Naive thymus-derived CD4-positive, alpha-beta T cell (primary cell): ENCODE measurements around the gene RCSD1. TPM values are rescaled to one million over a fixed set of nuclear protein-coding genes. Genes with fewer than 3 reads are reported as not detected.
A peak's percentile ranks its signal among the peaks of the same experiment; 100 is the strongest.
"Not testable (repeated sequence)": the region's sequence is repeated elsewhere in the genome, so short reads cannot be mapped to it uniquely, and the experiment has no call there.

Source experiments
- ATAC-seq: fragments of 150-1000 bp; cut with Tn5 transposase; 2 replicates; pipeline ENCODE4 v1.10.0; 2021; ENCODE audit warnings: mild to moderate bottlenecking, moderate library complexity
- CTCF ChIA-PET: fragments of 350-600 bp; sonication (Branson Sonifier 250); formaldehyde crosslinking; loops from one replicate; lab custom pipeline; 2021; ENCODE audit warnings: antibody characterized with exemption; lab: Charles Lee
- POLR2A ChIA-PET: fragments of 350-600 bp; sonication (Branson Sonifier 250); formaldehyde crosslinking; loops from one replicate; lab custom pipeline; 2021; ENCODE audit warnings: antibody characterized with exemption, inconsistent platforms; lab: Charles Lee
- DNase-seq, 9 donors: peaks; one replicate each; pipeline versions ENCODE4 v3.0.0 to v3.0.0-alpha.2; 2020 to 2022; ENCODE audit warnings: mixed read lengths in 1 of 9
- H3K27ac ChIP-seq: one replicate; pipeline ENCODE4 v1.7.0; 2013; ENCODE audit warnings: mild to moderate bottlenecking, low read depth, low read length, moderate library complexity
- H3K27me3 ChIP-seq, 2 donors: one replicate each; pipeline ENCODE4 v1.7.0; 2013; ENCODE audit warnings: low read length in 2 of 2, mild to moderate bottlenecking in 2 of 2, moderate library complexity in 2 of 2; ENCODE audit not compliant: control insufficient read depth in 2 of 2, insufficient read depth in 2 of 2
- H3K36me3 ChIP-seq, 3 experiments: 1 replicate in 2 of 3; 2 replicates in 1 of 3; pipeline ENCODE4 v1.7.0; 2013; ENCODE audit warnings: low read length in 3 of 3, mild to moderate bottlenecking in 3 of 3, moderate library complexity in 1 of 3; ENCODE audit not compliant: insufficient read depth in 3 of 3, control insufficient read depth in 2 of 3
- H3K4me1 ChIP-seq, 2 donors: one replicate each; pipeline ENCODE4 v1.7.0; 2013; ENCODE audit warnings: low read length in 2 of 2, mild to moderate bottlenecking in 2 of 2, moderate library complexity in 1 of 2; ENCODE audit not compliant: control insufficient read depth in 2 of 2, insufficient read depth in 2 of 2
- H3K4me3 ChIP-seq: 2 replicates; pipeline ENCODE4 v1.7.0; 2013; ENCODE audit warnings: mild to moderate bottlenecking, low read length
- H3K9me3 ChIP-seq, 3 experiments: 1 replicate in 2 of 3; 2 replicates in 1 of 3; pipeline ENCODE4 v1.7.0; 2013; ENCODE audit warnings: low read length in 3 of 3; ENCODE audit not compliant: control insufficient read depth in 2 of 3
- H3K27ac Mint-ChIP-seq, 9 donors: one replicate each; pipeline ENCODE4 v1.8.0; 2020 to 2022; ENCODE audit warnings: mixed read lengths in 9 of 9, mild to moderate bottlenecking in 8 of 9, moderate library complexity in 5 of 9, inconsistent platforms in 2 of 9
- H3K27me3 Mint-ChIP-seq, 5 donors: one replicate each; pipeline ENCODE4 v1.8.0; 2021 to 2022; ENCODE audit warnings: mixed read lengths in 5 of 5, mild to moderate bottlenecking in 1 of 5
- H3K36me3 Mint-ChIP-seq, 5 donors: one replicate each; pipeline ENCODE4 v1.8.0; 2020 to 2022; ENCODE audit warnings: mixed read lengths in 5 of 5, mild to moderate bottlenecking in 3 of 5, inconsistent platforms in 1 of 5
- H3K4me1 Mint-ChIP-seq, 7 donors: one replicate each; pipeline ENCODE4 v1.8.0; 2020 to 2022; ENCODE audit warnings: mixed read lengths in 7 of 7, mild to moderate bottlenecking in 3 of 7, inconsistent platforms in 1 of 7
- H3K4me3 Mint-ChIP-seq, 10 donors: one replicate each; pipeline ENCODE4 v1.8.0; 2020 to 2022; ENCODE audit warnings: mild to moderate bottlenecking in 10 of 10, mixed read lengths in 10 of 10, moderate library complexity in 6 of 10, inconsistent platforms in 2 of 10
- H3K9me3 Mint-ChIP-seq, 11 donors: one replicate each; pipeline ENCODE4 v1.8.0; 2020 to 2022; ENCODE audit warnings: mixed read lengths in 11 of 11, mild to moderate bottlenecking in 4 of 11, inconsistent platforms in 1 of 11, moderate library complexity in 1 of 11
- intact Hi-C, 2 donors: fragments of 100-400 bp; cut with micrococcal nuclease; formaldehyde crosslinking; loops; one replicate each; pipeline ENCODE4 v1.15.1; 2023
- polyA plus RNA-seq, 2 donors: library from polyadenylated mRNA; unstranded; fragments of 300-500 nt; fragmentation: Illumina TruSeq; gene quantifications; one replicate each; pipeline ENCODE4 v1.2.3, GENCODE V29; 2021
- total RNA-seq, 6 experiments: library from RNA in 5 of 6; stranded (reverse) in 5 of 6; gene quantifications; 1 replicate in 5 of 6; 2 replicates in 1 of 6; pipeline ENCODE4 v1.2.3 and lab custom pipeline; 2021 to 2026

RCSD1 gene
- total and polyA plus RNA-seq, 7 experiments from 2014 or later = 75.0 to 153 (median 135) TPM

DNA sequence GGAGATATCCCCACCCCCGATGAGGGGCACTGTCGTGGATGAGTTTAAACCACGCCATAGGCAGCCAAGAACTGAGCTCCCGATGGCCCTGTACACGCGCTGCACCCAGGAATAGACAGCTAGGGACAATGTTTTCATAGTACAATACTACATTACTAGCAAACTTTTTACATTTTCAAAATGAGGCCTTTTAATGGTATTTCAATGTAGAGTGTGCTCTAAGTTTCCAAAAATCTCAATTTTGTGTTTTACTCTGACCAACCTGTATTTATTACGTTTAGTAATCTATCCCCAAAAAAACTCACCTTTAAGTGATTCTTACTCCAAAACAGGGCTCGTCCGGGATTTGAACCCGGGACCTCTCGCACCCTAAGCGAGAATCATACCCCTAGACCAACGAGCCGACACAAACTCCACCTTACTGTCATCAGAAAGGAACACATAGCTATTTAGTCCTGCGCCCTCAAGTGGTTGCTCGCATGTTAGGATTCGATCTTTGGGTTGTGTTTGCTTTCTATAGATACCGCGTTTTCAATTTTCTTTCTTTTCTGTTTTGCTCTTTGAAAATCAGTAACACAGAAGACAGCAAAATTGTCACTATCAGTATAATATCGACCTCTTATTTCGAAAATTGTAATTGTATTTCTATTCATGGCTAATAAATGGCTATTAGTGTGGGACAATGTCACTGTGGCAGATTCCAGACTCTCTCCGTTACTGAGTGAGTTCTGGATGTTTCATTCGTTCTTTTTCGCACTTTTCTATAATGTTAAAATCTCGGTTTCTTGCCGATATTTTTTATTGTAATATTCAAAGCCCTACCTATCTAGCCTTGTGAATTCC, 85.3 kb downstream of the RCSD1 start:
- ChIA-PET POLR2A (interaction anchor here (0.6 to 2.4 kb wide), 15 partner anchors 8 to 496 kb away, joined by 3 to 12 read pairs (median 5); partner anchors contain the start of genes CD247, CREG1 and DCAF6), CTCF (interaction anchor here (0.6 to 3.2 kb wide), 12 partner anchors 11 to 220 kb away, joined by 3 to 17 read pairs (median 6); partner anchors contain the start of gene CREG1)
- H3K4me1 Mint-ChIP-seq = peaks cover 26 to 53% (median 45%) of the 10 kb centered on the region in 7 donors
- H3K27ac ChIP-seq = peak overlapping the region; percentile 48
- no peaks in the 10 kb centered on the region for H3K9me3 ChIP-seq
- H3K4me1 ChIP-seq = peaks cover 4 to 13% of the 10 kb centered on the region in 2 donors
- intact Hi-C loops = loop anchor here (1.0 to 10.0 kb wide), 17 partner anchors 47 to 1989 kb away; partner anchors contain the start of genes DCAF6 (in 2 of the 2), POU2F1 (in 2 of the 2), CREG1 (in 1 of the 2) and GPA33 (in 1 of the 2)
- peaks cover 0 to 7% (median 0%) of the 10 kb centered on the region in 5 donors for H3K36me3 Mint-ChIP-seq
- ATAC-seq (peak; percentile 81), DNase-seq (peak; percentile 66 to 91 (median 89))
- peaks cover 0 to 19% (median 0%) of the 10 kb centered on the region in 11 donors for H3K9me3 Mint-ChIP-seq
- peaks cover 0 to 16% (median 0%) of the 10 kb centered on the region in 5 donors for H3K27me3 Mint-ChIP-seq
- peak overlapping the region; percentile 87 to 100 (median 98) for H3K27ac Mint-ChIP-seq
- no peaks in the 10 kb centered on the region for H3K36me3 ChIP-seq
- H3K4me3 Mint-ChIP-seq = peak overlapping the region; percentile 89 to 98 (median 93)
- H3K4me3 ChIP-seq = peak overlapping the region; percentile 88
- no peaks in the 10 kb centered on the region for H3K27me3 ChIP-seq

DNA sequence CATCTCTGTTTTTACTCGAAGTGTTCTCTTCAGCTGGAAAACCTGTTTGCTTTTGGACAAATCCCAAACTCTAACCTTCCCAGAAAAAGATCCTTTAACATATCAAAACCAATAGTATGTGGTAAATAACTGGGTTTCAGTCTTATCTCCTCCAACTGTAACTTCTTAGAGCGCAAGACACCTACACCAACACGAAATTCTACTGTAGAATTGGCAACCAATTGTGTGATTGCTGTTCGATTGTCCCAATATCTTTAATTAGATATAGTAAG, 85.9 kb downstream of the RCSD1 start:
- peaks cover 0 to 16% (median 0%) of the 10 kb centered on the region in 5 donors for H3K27me3 Mint-ChIP-seq
- no peaks in the 10 kb centered on the region for H3K9me3 ChIP-seq
- H3K4me1 ChIP-seq = peaks cover 4 to 13% of the 10 kb centered on the region in 2 donors
- H3K4me3 Mint-ChIP-seq = peak overlapping the region; percentile 89 to 98 (median 93)
- peak overlapping the region; percentile 48 for H3K27ac ChIP-seq
- H3K36me3 ChIP-seq = no peaks in the 10 kb centered on the region
- intact Hi-C loops = loop anchor here (1.0 to 10.0 kb wide), 17 partner anchors 47 to 1989 kb away; partner anchors contain the start of genes DCAF6 (in 2 of the 2), POU2F1 (in 2 of the 2), CREG1 (in 1 of the 2) and GPA33 (in 1 of the 2)
- ATAC-seq (no peak), DNase-seq (peak in 1 of 9 donors; percentile 10)
- H3K4me1 Mint-ChIP-seq = peaks cover 30 to 59% (median 51%) of the 10 kb centered on the region in 7 donors
- peak overlapping the region; percentile 87 to 100 (median 98) for H3K27ac Mint-ChIP-seq
- no peaks in the 10 kb centered on the region for H3K27me3 ChIP-seq
- H3K9me3 Mint-ChIP-seq = peaks cover 0 to 19% (median 0%) of the 10 kb centered on the region in 11 donors
- ChIA-PET CTCF (interaction anchor here (1.3 to 2.2 kb wide), 3 partner anchors 79 to 116 kb away, joined by 5 to 12 read pairs (median 7); no protein-coding TSS in a partner anchor), POLR2A (interaction anchor here (0.6 to 2.4 kb wide), 8 partner anchors 8 to 840 kb away, joined by 3 to 12 read pairs (median 6); partner anchors contain the start of genes CREG1, DCAF6 and TADA1)
- peak overlapping the region; percentile 88 for H3K4me3 ChIP-seq
- peaks cover 0 to 7% (median 0%) of the 10 kb centered on the region in 5 donors for H3K36me3 Mint-ChIP-seq

DNA sequence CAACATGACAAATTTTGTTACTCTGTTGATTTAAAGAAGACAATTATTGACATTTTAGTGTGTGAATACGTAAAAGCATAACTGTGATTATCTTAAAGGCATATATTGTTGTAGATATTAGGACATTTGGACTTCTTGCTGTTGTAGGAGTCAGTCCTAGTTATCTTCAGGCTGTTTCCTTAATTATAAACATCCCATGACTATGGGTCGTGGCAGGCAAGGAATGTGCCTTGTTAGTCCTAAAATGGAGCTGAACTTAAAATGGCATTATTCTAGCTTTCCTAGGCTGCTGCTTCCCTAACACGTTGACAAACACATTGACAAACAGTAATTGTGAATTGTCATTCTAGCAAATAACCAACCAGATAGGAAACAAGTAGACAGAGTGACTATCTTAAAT, 87.3 kb downstream of the RCSD1 start:
- Mint-ChIP-seq H3K27ac (peak overlapping the region in 4 of 9 donors; percentile 32 to 54 (median 34)), H3K27me3 (peaks cover 0 to 15% (median 0%) of the 10 kb centered on the region in 5 donors), H3K4me3 (peak overlapping the region in 9 of 10 donors; percentile 52 to 93 (median 89)), H3K4me1 (peaks cover 37 to 68% (median 58%) of the 10 kb centered on the region in 7 donors), H3K36me3 (peaks cover 0 to 7% (median 0%) of the 10 kb centered on the region in 5 donors), H3K9me3 (peaks cover 0 to 19% (median 0%) of the 10 kb centered on the region in 11 donors)
- Histone ChIP-seq H3K4me1 (peaks cover 4 to 13% of the 10 kb centered on the region in 2 donors), H3K4me3 (no peak overlapping the region), H3K36me3 (peaks cover 0 to 4% (median 0%) of the 10 kb centered on the region in 3 experiments), H3K27ac (no peak overlapping the region), H3K9me3 (no peaks in the 10 kb centered on the region), H3K27me3 (no peaks in the 10 kb centered on the region)
- DNase-seq (no peak), ATAC-seq (no peak)
- ChIA-PET POLR2A (no interaction called here), CTCF (no interaction called here)
- intact Hi-C loops = loop anchor here (5.0 to 10.0 kb wide), 6 partner anchors 260 to 1987 kb away; partner anchors contain the start of genes GPA33 (in 1 of the 2), SLC19A2 (in 1 of the 2) and STYXL2 (in 1 of the 2)

DNA sequence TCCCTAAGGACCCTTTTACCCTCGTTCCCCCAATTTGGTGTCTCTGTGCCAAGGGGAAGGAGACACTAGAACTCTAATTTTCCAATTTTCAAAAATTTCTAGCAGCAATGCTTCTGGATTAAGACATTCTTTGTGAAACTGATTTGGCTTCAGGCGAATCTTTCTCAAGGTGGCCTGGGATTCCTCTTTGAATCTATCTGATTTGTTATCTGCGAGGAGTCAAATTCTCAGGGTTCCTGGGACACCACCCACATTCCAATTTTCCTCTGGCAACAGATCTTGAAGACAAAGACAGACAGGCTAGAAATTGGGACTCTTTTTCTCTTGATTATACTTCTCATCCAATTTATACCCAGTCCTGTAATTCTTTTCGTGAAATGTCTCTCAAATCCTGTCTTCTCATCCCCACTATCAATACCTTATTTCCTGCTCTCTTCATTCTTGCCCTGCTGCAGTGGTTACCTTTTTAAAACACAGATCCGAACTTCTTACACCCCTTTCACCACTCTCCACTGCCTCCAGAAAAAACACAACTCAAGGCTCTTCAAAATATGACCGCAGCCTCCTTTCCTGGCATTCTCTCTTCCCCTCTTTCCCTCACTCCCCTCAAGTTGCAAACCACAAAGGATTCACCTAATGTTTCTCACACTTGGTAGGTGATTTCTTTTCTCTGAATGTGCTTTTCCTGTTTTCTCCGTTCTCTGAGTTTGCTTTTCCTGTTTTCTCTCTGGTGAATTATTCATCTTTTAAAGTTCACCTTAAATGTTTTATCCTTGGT, 89.1 kb downstream of the RCSD1 start:
- Histone ChIP-seq H3K4me3 (no peak overlapping the region), H3K36me3 (peaks cover 0 to 4% (median 0%) of the 10 kb centered on the region in 3 experiments), H3K27me3 (no peaks in the 10 kb centered on the region), H3K9me3 (no peaks in the 10 kb centered on the region), H3K4me1 (peaks cover 10 to 18% of the 10 kb centered on the region in 2 donors), H3K27ac (no peak overlapping the region)
- peaks cover 0 to 5% (median 0%) of the 10 kb centered on the region in 5 donors for H3K27me3 Mint-ChIP-seq
- H3K36me3 Mint-ChIP-seq = peaks cover 0 to 7% (median 0%) of the 10 kb centered on the region in 5 donors
- ChIA-PET POLR2A (no interaction called here), CTCF (interaction anchor here (0.6 kb wide), 1 partner anchor 363 kb away, joined by 3 read pairs; no protein-coding TSS in a partner anchor)
- no peak for DNase-seq
- no peak for ATAC-seq
- H3K9me3 Mint-ChIP-seq = peaks cover 0 to 14% (median 0%) of the 10 kb centered on the region in 11 donors
- H3K4me3 Mint-ChIP-seq = peak overlapping the region; percentile 25 to 96 (median 64)
- peaks cover 36 to 75% (median 62%) of the 10 kb centered on the region in 7 donors for H3K4me1 Mint-ChIP-seq
- H3K27ac Mint-ChIP-seq = peak overlapping the region; percentile 11 to 95 (median 70)
- intact Hi-C loops = loop anchor here (5.0 to 10.0 kb wide), 6 partner anchors 262 to 1986 kb away; partner anchors contain the start of genes GPA33 (in 1 of the 2), SLC19A2 (in 1 of the 2) and STYXL2 (in 1 of the 2)

DNA sequence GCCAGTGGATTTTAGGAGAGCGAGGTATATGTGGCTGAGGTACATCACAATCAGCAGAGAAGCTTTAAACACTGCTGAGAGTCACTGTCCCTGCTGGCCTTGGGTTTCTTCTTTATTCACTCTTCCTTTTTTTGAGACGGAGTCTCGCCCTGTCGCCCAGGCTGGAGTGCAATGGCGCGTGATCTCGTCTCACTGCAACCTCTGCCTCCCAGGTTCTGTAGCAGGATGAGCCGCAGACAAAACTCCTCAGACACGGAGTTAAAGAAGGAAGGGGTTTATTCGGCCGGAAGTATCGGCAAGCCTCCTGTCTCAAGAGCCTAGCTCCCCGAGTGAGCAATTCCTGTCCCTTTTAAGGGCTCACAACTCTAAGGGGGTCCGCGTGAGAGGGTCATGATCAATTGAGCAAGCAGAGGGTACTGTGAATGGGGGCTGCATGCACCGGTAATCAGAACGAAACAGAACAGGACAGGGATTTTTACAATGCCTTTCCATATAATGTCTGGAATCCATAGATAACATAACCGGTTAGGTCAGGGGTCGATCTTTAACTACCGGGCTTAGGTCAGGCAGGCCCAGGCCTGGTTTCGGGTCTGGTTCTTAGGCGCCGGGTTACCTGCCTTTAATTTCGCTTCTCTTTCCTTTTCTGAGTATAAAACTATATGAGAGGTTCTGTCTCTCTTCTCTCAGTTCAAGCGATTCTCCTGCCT, 89.8 kb downstream of the RCSD1 start:
- H3K27ac ChIP-seq, DNase-seq, H3K4me3 ChIP-seq, H3K27me3 ChIP-seq, H3K27me3 Mint-ChIP-seq, H3K36me3 ChIP-seq, ATAC-seq, H3K9me3 Mint-ChIP-seq, H3K9me3 ChIP-seq, POLR2A ChIA-PET, H3K36me3 Mint-ChIP-seq: not testable (repeated sequence)
- H3K4me1 ChIP-seq = peaks cover 8 to 18% of the 10 kb centered on the region in 2 donors
- Mint-ChIP-seq H3K27ac (peak overlapping the region in 8 of 9 donors; percentile 45 to 95 (median 73)), H3K4me1 (peaks cover 42 to 76% (median 65%) of the 10 kb centered on the region in 7 donors), H3K4me3 (peak overlapping the region; percentile 33 to 96 (median 80))
- intact Hi-C loops = loop anchor here (5.0 to 10.0 kb wide), 8 partner anchors 42 to 1985 kb away; partner anchors contain the start of genes GPA33 (in 1 of the 2), SLC19A2 (in 1 of the 2), STYXL2 (in 1 of the 2) and TIPRL (in 1 of the 2)
- CTCF ChIA-PET = interaction anchor here (0.6 kb wide), 1 partner anchor 362 kb away, joined by 3 read pairs; no protein-coding TSS in a partner anchor
